ENCODE results near the gene SPPL2C.

SPPL2C gene

DNA sequence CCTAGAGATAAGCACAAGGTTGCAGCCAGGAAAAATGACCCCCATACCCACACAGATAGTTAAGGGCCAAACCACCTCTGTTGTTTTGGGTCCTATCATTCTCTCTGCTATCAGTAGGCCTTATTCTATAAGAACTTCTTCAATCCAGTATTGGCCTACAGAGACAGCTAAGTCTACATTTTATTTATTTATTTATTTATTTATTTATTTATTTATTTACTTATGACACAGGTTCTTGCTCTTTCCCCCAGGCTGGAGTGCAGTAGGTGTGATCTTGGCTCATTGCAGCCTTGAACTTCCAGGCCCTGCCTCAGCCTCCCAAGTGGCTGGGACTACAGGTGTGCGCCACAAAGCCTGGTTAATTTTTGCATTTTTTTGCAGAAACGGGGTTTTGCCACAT is 42.2 kb downstream of the SPPL2C start:
- DNase-seq = no peak

DNA sequence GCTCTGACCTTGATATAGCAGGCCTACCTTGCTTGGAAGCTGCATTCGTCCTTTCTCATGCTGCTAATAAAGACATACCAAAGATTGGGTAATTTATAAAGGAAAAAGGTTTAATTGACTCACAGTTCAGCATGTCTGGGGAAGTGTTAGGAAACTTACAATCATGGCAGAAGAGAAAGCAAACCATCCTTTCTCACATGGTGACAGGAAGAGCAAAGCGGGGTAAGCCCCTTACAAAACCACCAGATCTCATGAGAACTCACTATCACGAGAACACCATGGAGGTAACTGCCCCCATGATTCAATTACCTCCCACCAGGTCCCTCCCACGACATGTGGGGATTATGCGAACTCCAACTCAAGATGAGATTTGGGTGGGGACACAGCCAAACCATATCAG is 43.7 kb downstream of the SPPL2C start:
- DNase-seq = no peak

DNA sequence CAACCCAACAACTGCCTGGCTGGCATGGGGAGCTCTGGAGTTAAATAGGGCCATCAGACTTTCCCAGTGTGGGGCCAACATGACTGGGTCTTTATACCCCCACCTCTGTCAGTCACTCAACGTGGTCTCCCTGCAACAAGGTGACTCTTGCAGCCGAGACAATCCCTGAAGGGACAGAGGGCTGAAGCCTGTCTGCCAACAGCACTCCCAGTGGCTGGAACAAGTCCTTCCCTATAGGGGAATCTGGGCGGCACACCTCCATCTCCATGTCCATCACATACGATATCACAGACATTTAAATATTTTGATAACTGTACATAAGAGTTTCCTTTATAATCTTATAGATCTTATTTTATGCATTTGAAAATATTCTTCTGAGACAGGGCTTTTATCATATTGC is 44.9 kb downstream of the SPPL2C start:
- no peak for DNase-seq

DNA sequence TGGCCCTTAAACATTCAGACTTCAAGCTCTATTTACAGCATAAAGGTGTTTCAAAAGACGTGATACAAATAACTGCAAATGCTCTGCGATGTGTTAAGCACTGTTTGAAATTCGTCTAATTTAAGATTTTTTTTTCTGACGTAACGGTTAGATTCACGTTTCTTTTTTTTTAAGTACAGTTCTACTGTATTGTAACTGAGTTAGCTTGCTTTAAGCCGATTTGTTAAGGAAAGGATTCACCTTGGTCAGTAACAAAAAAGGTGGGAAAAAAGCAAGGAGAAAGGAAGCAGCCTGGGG is 49.0 kb downstream of the SPPL2C start:
- DNase-seq = no peak

GRCh38 chr17:45894022-45894784 is 49.5 kb downstream of the SPPL2C start, which contains the start of gene MAPT:
MAPT (plus strand) TSS chr17:45894554; CDS start chr17:45962338, 67,784 bp downstream.
- DNase-seq = peak; percentile 38 to 49

DNA sequence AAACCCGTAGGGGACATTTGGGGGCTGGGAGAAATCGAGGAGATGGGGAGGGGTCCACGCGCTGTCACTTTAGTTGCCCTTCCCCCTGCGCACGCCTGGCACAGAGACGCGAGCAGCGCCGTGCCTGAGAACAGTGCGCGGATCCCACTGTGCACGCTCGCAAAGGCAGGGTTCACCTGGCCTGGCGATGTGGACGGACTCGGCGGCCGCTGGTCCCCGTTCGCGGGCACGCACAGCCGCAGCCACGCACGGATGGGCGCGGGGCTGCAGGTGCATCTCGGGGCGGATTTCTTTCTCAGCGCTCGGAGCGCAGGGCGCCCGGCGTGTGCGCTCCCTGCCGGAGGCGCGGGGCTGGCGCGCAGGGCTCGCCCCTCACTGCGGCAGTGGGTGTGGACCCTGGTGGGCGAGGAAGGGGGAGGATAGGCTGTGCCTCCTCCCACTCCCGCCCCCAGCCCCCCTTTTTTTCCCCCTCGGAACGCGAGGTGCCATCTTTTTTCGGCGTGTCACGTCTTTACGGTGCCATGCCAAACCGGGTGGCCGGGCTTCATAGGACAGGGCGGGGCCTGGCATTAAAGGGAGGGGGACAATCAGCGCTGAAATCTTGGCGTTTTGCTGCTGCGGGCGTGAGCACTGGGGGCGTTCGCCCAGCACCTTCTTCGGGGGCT is 50.8 kb downstream of the SPPL2C start:
- no peak for DNase-seq

DNA sequence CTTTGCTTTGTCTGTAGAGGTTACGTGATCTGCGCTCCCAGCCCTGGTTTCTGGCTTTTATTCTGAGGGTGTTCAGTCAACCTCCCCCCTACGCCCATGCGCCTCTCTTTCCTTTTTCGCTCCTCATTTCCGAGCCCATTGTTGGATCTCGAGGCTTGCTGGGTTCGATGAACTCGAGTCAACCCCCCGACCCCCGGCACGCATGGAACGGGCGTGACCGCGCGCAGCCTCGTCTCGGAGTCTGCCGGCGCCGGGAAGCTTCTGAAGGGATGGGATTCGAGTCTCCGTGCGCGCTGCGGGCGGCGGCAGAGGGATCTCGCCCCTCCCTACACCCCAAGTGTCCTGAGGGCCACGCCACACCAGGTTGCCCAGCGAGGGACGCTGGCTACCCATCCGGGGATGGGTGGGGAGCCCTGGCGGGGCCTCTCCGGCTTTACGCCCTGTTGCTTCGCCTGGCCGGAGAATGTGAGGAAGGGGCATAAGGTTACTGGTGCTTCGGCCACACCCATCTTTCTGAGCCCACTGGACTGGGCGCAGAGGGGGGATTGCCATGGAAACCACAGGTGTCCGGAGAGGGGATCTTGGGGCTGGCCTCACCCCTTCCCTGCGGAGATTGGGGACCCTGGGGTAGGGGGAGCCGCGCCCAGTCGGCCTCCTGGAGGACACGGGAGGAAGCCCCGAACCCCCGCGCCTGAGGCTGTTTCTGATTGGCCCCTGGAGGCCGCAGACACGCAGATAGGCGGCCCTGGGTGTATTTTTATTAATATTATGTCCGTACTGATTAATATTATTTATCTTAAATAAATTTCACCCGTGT is 51.5 kb downstream of the SPPL2C start:
- no peak for DNase-seq

All from bone marrow (tissue), 2 donors.